ENCODE measurements around the gene FLT3LG. TPM values are rescaled to one million over a fixed set of nuclear protein-coding genes. Genes with fewer than 3 reads are reported as not detected.

The FLT3LG gene
- total and polyA plus RNA-seq, 2 of the 8 experiments (the other 6 are each of a cell fraction or from before 2014, with no cell fraction given) = 1.6 to 3.2 TPM

GRCh38 chr19:49530708-49531107 is 56.7 kb downstream of the FLT3LG start:
- no peak overlapping the region for H3K56ac ChIP-seq (replicated peaks; ENCODE audit: insufficient read length, low read depth, low read length)
- H3K27ac ChIP-seq (ENCODE audit: low read depth, low read length) = no peak overlapping the region
- no peaks in the 10 kb centered on the region for H3K9me3 ChIP-seq (ENCODE audit: insufficient read depth in 2 of 2, low read depth in 1 of 2, low read length in 1 of 2)
- peaks cover 0 to 10% of the 10 kb centered on the region in 2 experiments for H4K20me1 ChIP-seq (replicated peaks in 1 of 2; ENCODE audit: control insufficient read depth in 1 of 2, insufficient read depth in 2 of 2, low read length in 2 of 2)
- H4K8ac ChIP-seq (ENCODE audit: extremely low read depth, insufficient read depth, low read length) = no peak overlapping the region
- no peak overlapping the region for H3K4me2 ChIP-seq (ENCODE audit: insufficient read depth in 1 of 2, low read depth in 2 of 2, low read length in 2 of 2)
- H3K14ac ChIP-seq (ENCODE audit: insufficient read length) = no peak overlapping the region
- no peaks in the 10 kb centered on the region; a peak in 1 of 7 replicates for H3K27me3 ChIP-seq (replicated peaks in 1 of 4; ENCODE audit: control insufficient read depth in 3 of 4, extremely low read depth in 1 of 4, insufficient read depth in 3 of 4, low read length in 3 of 4)
- no peak overlapping the region for H2BK15ac ChIP-seq (ENCODE audit: low read length)
- H4K5ac ChIP-seq (ENCODE audit: insufficient read length, low read depth, low read length) = no peak overlapping the region
- TF ChIP-seq ZNF274 (IDR thresholded peaks at IDR 0.05; ENCODE audit: borderline replicate concordance, extremely low read depth, low read length) (no peak), RFX5 (IDR thresholded peaks at IDR 0.05; ENCODE audit: borderline replicate concordance, low read depth, low read length) (no peak), GTF2F1 (IDR thresholded peaks at IDR 0.05; ENCODE audit: borderline replicate concordance, low read depth, low read length) (no peak), SRF (IDR thresholded peaks at IDR 0.05; ENCODE audit: low read depth, low read length) (no peak), JUN (IDR thresholded peaks at IDR 0.05; ENCODE audit: low read depth, low read length) (no peak), SIRT6 (IDR thresholded peaks at IDR 0.05; ENCODE audit: low read length) (no peak)
- no peak overlapping the region for H2AK5ac ChIP-seq (ENCODE audit: low read depth, low read length)
- H3K18ac ChIP-seq (ENCODE audit: extremely low read depth, low read length) = no peak overlapping the region
- H2BK20ac ChIP-seq (ENCODE audit: low read length) = no peak overlapping the region
- H3K4ac ChIP-seq (replicated peaks; ENCODE audit: insufficient read length, low read depth, low read length) = no peak overlapping the region
- CTCF ChIA-PET (ENCODE audit: partially characterized antibody) = interaction anchor here (0.7 to 1.5 kb wide), 2 partner anchors 27 to 28 kb away, joined by 3 to 14 read pairs; no protein-coding TSS in a partner anchor
- no peak overlapping the region for H2BK5ac ChIP-seq (ENCODE audit: low read depth, low read length)
- H3K9ac ChIP-seq (replicated peaks in 1 of 4; ENCODE audit: extremely low read depth in 1 of 4, low read depth in 3 of 4, low read length in 3 of 4) = no peak overlapping the region
- H2BK12ac ChIP-seq (ENCODE audit: low read depth, low read length) = no peak overlapping the region
- no peak overlapping the region for H4K91ac ChIP-seq (replicated peaks; ENCODE audit: insufficient read length, low read length)
- H3K23ac ChIP-seq (ENCODE audit: insufficient read length) = no peak overlapping the region
- H2BK120ac ChIP-seq (replicated peaks; ENCODE audit: low read depth, low read length) = no peak overlapping the region
- H3K4me1 ChIP-seq (replicated peaks in 1 of 4; ENCODE audit: control insufficient read depth in 3 of 4, insufficient read depth in 4 of 4, low read length in 3 of 4) = peaks cover 0 to 14% (median 3%) of the 10 kb centered on the region in 4 experiments; a peak in 5 of 7 replicates
- no peak overlapping the region for H3K4me3 ChIP-seq (ENCODE audit: extremely low read depth in 1 of 4, insufficient read depth in 2 of 4, low read depth in 3 of 4, low read length in 4 of 4)
- H3K23me2 ChIP-seq (ENCODE audit: low read depth, low read length) = peaks cover 13% of the 10 kb centered on the region; the same call in 1 of the 2 replicates
- peaks cover 0 to 3% (median 0%) of the 10 kb centered on the region in 4 experiments; a peak in 2 of 8 replicates for H3K36me3 ChIP-seq (ENCODE audit: control insufficient read depth in 2 of 4, insufficient read depth in 4 of 4, low read length in 3 of 4)
- 92% methylated on average over 7 of the region's 7 CpGs; no CpG with 5 or more reads in 1 of the 2 experiments for WGBS, 2 experiments (ENCODE audit: extremely low coverage in 1 of 2, insufficient coverage in 1 of 2, insufficient read length in 1 of 2, insufficient replicate concordance in 2 of 2, low coverage in 1 of 2, low lambda C conversion rate in 2 of 2, missing lambda C conversion rate in 1 of 2)
- no peak for DNase-seq (ENCODE audit: low read depth in 1 of 2, low spot score in 2 of 2)
- no peaks in the 10 kb centered on the region for H3K79me1 ChIP-seq (ENCODE audit: low read depth, low read length)
- POLR2A ChIA-PET (ENCODE audit: partially characterized antibody) = interaction anchor here (0.7 to 1.5 kb wide), 2 partner anchors 16 to 25 kb away, joined by 4 to 5 read pairs; no protein-coding TSS in a partner anchor
- no peaks in the 10 kb centered on the region for H3K79me2 ChIP-seq (ENCODE audit: control insufficient read depth in 1 of 2, insufficient read depth in 2 of 2, low read length in 2 of 2)
- no peak overlapping the region for H2AFZ ChIP-seq (ENCODE audit: low read length)
- no peak for FAIRE-seq

All from H1 (cell line).